Kidney (tissue), 14 donors: Measurements from ENCODE around the gene EPHB1. TPM values are rescaled to one million over a fixed set of nuclear protein-coding genes. Genes with fewer than 3 reads are reported as not detected.

Experiments used
- DNase-seq, 5 donors: peaks; one replicate each; pipeline ENCODE4 v3.0.0-alpha.2; 2013 to 2020
- FAIRE-seq: peaks from 2 replicates; lab custom pipeline; 2012; peaks lifted over from hg19 to GRCh38; lab: Jason Lieb, UNC
- H3K27ac ChIP-seq, 2 donors: one replicate each; pipeline ENCODE4 v1.7.0; 2013; ENCODE audit warnings: low read depth in 2 of 2, low read length in 2 of 2, inconsistent platforms in 1 of 2
- H3K27me3 ChIP-seq: one replicate; pipeline ENCODE4 v1.7.1; 2013; ENCODE audit warnings: low read length, inconsistent platforms; ENCODE audit not compliant: control insufficient read depth, insufficient read depth
- H3K36me3 ChIP-seq, 3 donors: one replicate each; pipeline versions ENCODE4 v1.7.0 to v1.7.1; 2013; ENCODE audit warnings: low read length in 3 of 3, control low read depth in 1 of 3, inconsistent platforms in 1 of 3; ENCODE audit not compliant: insufficient read depth in 3 of 3, control insufficient read depth in 2 of 3
- H3K4me1 ChIP-seq, 3 donors: one replicate each; pipeline versions ENCODE4 v1.7.0 to v1.7.1; 2013; ENCODE audit warnings: low read length in 3 of 3, inconsistent platforms in 1 of 3, low read depth in 1 of 3; ENCODE audit not compliant: control insufficient read depth in 2 of 3, insufficient read depth in 2 of 3
- H3K4me3 ChIP-seq, 3 donors: one replicate each; pipeline versions ENCODE4 v1.7.0 to v1.8.1; 2013; ENCODE audit warnings: low read length in 3 of 3, control low read depth in 1 of 3, inconsistent platforms in 1 of 3
- H3K9ac ChIP-seq, 3 donors: one replicate each; pipeline versions ENCODE4 v1.7.0 to v1.7.1; 2013; ENCODE audit warnings: low read length in 3 of 3, control low read depth in 1 of 3, inconsistent platforms in 1 of 3
- H3K9me3 ChIP-seq, 3 donors: one replicate each; pipeline versions ENCODE4 v1.7.0 to v1.7.1; 2013; ENCODE audit warnings: low read length in 3 of 3, control low read depth in 1 of 3, inconsistent platforms in 1 of 3; ENCODE audit not compliant: control insufficient read depth in 2 of 3, insufficient read depth in 1 of 3
- intact Hi-C: fragments of 100-400 bp; cut with DNase I; formaldehyde crosslinking; loops from one replicate; pipeline ENCODE4 v1.11.1; 2022
- polyA plus RNA-seq: library from polyadenylated mRNA; stranded (reverse); fragments of 350-450 nt; fragmentation: Illumina TruSeq; extraction: RNeasy Lipid Tissue Mini Kit (QIAGEN cat#74804); gene quantifications from one replicate; pipeline ENCODE4 v1.2.3, GENCODE V29; 2014; ENCODE audit warnings: low read depth, low replicate concordance; ENCODE audit not compliant: insufficient read depth
- total RNA-seq: library from RNA; stranded (reverse); fragmentation: NEBNext Ultra II Directional; extraction: Animal tissue kit (Norgen Biotek cat#: 25700); gene quantifications from one replicate; pipeline ENCODE4 v1.2.1, GENCODE V29; 2021
- TF ChIP-seq, protein P1 (sequence below): IDR thresholded peaks from 3 replicates; pipeline ENCODE4 v1.5.1; 2012; ENCODE audit warnings: mild to moderate bottlenecking, moderate library complexity, borderline replicate concordance; ENCODE audit not compliant: insufficient read depth; ENCODE audit errors: extremely low read depth
- donor health status: control.
- donor health status: control.
- donor health status: control.
- donor health status: control.
- donor health status: control.
- donor health status: DM: yes; HTN: yes; CAD: no.
- donor health status: Normal renal cell carcinoma (clear cell type).

The EPHB1 gene
- total and polyA plus RNA-seq, 2 donors from 2014 or later: 0.39 to 3.2 TPM

- FAIRE-seq: no peak
- Histone ChIP-seq H3K9me3 (no peaks in the 10 kb centered on the region), H3K27me3 (no peaks in the 10 kb centered on the region), H3K36me3 (no peaks in the 10 kb centered on the region), H3K4me3 (no peak overlapping the region), H3K27ac (no peak overlapping the region), H3K9ac (no peak overlapping the region), H3K4me1 (peaks cover 0 to 5% (median 0%) of the 10 kb centered on the region in 3 donors)
- DNase-seq: no peak
- TF ChIP-seq, protein P1, sequence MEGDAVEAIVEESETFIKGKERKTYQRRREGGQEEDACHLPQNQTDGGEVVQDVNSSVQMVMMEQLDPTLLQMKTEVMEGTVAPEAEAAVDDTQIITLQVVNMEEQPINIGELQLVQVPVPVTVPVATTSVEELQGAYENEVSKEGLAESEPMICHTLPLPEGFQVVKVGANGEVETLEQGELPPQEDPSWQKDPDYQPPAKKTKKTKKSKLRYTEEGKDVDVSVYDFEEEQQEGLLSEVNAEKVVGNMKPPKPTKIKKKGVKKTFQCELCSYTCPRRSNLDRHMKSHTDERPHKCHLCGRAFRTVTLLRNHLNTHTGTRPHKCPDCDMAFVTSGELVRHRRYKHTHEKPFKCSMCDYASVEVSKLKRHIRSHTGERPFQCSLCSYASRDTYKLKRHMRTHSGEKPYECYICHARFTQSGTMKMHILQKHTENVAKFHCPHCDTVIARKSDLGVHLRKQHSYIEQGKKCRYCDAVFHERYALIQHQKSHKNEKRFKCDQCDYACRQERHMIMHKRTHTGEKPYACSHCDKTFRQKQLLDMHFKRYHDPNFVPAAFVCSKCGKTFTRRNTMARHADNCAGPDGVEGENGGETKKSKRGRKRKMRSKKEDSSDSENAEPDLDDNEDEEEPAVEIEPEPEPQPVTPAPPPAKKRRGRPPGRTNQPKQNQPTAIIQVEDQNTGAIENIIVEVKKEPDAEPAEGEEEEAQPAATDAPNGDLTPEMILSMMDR: no peak
- intact Hi-C loops: no loop called here
Measured at GRCh38 chr3:134850761-134851160, 55.7 kb downstream of the EPHB1 start.

- Histone ChIP-seq H3K27me3 (no peaks in the 10 kb centered on the region), H3K36me3 (no peaks in the 10 kb centered on the region), H3K27ac (no peak overlapping the region), H3K4me1 (no peaks in the 10 kb centered on the region), H3K9me3 (no peaks in the 10 kb centered on the region), H3K9ac (no peak overlapping the region), H3K4me3 (no peak overlapping the region)
- no peak for FAIRE-seq
- TF ChIP-seq, protein P1: no peak
- no peak for DNase-seq
- intact Hi-C loops: no loop called here
Measured at GRCh38 chr3:134852132-134852531, 57.1 kb downstream of the EPHB1 start.

GRCh38 chr3:134852893-134853351 lies 57.9 kb downstream of the EPHB1 start:
- H3K27ac ChIP-seq: no peak overlapping the region
- H3K4me1 ChIP-seq: no peaks in the 10 kb centered on the region
- DNase-seq (no peak), FAIRE-seq (no peak)
- no peak overlapping the region for H3K9ac ChIP-seq
- intact Hi-C loops: no loop called here
- H3K4me3 ChIP-seq: no peak overlapping the region
- H3K27me3 ChIP-seq: no peaks in the 10 kb centered on the region
- TF ChIP-seq, protein P1: no peak
- no peaks in the 10 kb centered on the region for H3K36me3 ChIP-seq
- H3K9me3 ChIP-seq: no peaks in the 10 kb centered on the region

GRCh38 chr3:134854254-134854653 lies 59.2 kb downstream of the EPHB1 start:
- Histone ChIP-seq H3K9ac (no peak overlapping the region), H3K27me3 (no peaks in the 10 kb centered on the region), H3K4me3 (no peak overlapping the region), H3K9me3 (no peaks in the 10 kb centered on the region), H3K4me1 (no peaks in the 10 kb centered on the region), H3K27ac (no peak overlapping the region), H3K36me3 (no peaks in the 10 kb centered on the region)
- FAIRE-seq: no peak
- DNase-seq: no peak
- TF ChIP-seq, protein P1: no peak
- intact Hi-C loops: no loop called here
